Measurements from ENCODE around the gene PAXIP1.
A peak's percentile ranks its signal among the peaks of the same experiment; 100 is the strongest.

- TF ChIP-seq CTCF (IDR thresholded peaks at IDR 0.05), result peak; percentile 19 to 63 (median 53)
- TF ChIP-seq POLR2A (IDR thresholded peaks at IDR 0.05), result no peak
These were observed 49.8 kb downstream of the PAXIP1 start for GRCh38 chr7:154953006-154953684.

Data from esophagus squamous epithelium (tissue), 4 donors.